Measurements from ENCODE around the gene GBGT1. TPM values are rescaled to one million over a fixed set of nuclear protein-coding genes. Genes with fewer than 3 reads are reported as not detected.

GBGT1 gene
- total RNA-seq, 1 donor, result 3.3 TPM

DNA sequence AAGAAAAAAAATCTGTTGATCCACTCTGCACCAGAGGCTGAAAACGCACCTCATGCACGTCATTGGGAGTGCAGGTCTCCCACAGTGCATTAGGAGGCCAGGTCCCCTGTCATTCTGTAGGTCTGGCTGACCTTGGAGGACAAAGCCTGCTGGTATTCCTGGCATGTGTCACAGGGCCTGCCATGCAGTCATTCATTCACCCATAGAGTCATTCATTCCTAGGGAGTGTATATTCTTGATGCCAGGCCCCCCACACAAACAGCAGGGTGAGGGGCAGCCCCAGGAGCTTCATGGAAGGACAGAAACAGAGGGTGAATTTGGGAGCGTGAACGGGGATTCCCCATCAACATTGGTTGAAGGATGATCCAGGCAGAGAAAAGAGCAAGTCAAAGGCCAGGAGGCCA lies 2.2 kb downstream of the GBGT1 start:
- Histone ChIP-seq H3K27me3 (ENCODE audit: insufficient read depth, low read length) (peaks cover 6% of the 10 kb centered on the region), H3K4me2 (ENCODE audit: insufficient read depth, low read length) (no peak overlapping the region), H3K9me3 (ENCODE audit: low read depth, low read length) (no peaks in the 10 kb centered on the region), H3K4me3 (ENCODE audit: insufficient read depth, low read length) (no peak overlapping the region), H3K27ac (ENCODE audit: low read depth, low read length) (no peak overlapping the region), H3K36me3 (ENCODE audit: insufficient read depth, low read length) (no peaks in the 10 kb centered on the region), H3K4me1 (ENCODE audit: insufficient read depth, low read length) (peaks cover 8% of the 10 kb centered on the region), H4K20me1 (ENCODE audit: insufficient read depth, low read length) (no peaks in the 10 kb centered on the region), H3K79me2 (ENCODE audit: insufficient read depth, low read length) (no peaks in the 10 kb centered on the region), H2AFZ (ENCODE audit: low read length) (no peak overlapping the region)
- peak; percentile 51 for DNase-seq (ENCODE audit: insufficient read length, low spot score, missing footprints)
- TF ChIP-seq, protein P1, sequence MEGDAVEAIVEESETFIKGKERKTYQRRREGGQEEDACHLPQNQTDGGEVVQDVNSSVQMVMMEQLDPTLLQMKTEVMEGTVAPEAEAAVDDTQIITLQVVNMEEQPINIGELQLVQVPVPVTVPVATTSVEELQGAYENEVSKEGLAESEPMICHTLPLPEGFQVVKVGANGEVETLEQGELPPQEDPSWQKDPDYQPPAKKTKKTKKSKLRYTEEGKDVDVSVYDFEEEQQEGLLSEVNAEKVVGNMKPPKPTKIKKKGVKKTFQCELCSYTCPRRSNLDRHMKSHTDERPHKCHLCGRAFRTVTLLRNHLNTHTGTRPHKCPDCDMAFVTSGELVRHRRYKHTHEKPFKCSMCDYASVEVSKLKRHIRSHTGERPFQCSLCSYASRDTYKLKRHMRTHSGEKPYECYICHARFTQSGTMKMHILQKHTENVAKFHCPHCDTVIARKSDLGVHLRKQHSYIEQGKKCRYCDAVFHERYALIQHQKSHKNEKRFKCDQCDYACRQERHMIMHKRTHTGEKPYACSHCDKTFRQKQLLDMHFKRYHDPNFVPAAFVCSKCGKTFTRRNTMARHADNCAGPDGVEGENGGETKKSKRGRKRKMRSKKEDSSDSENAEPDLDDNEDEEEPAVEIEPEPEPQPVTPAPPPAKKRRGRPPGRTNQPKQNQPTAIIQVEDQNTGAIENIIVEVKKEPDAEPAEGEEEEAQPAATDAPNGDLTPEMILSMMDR (IDR thresholded peaks at IDR 0.05; ENCODE audit: extremely low read depth, low read depth, low read length), result no peak

DNA sequence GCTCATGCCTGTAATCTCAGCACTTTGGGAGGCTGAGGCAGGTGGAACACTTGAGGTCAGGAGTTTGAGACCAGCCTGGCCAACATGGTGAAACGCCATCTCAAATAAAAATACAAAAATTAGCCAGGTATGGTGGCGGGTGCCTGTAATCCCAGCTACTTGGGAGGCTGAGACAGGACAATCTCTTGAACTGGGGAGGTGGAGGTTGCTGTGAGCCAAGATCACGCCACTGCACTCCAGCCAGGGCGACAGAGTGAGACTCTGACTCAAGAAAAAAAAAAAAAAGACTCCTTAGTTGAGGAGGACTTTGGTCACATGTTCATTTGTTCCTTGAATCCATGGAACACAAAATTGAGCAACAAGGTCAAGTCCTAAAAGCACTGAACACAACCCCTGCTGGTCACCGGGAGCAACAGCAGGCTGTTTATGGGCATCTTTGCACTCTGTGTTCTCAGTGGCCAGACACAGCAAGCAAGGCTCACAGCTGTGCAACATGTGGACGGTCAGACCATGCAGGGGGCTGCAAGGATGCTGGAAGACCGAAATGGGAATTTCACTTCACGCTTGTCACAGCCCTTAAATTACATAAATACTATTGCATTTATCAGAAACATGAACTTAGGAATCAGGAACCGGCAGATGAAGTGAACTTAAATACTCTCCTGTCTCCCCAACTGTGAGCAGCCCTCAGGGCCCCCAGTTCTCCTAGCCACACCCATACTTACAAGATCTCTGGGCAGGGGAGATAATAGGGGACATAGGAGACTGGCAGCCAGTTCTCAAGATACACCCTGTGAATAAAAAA lies 2.8 kb downstream of the GBGT1 start:
- Histone ChIP-seq H3K4me3 (ENCODE audit: insufficient read depth, low read length) (no peak overlapping the region), H3K27ac (ENCODE audit: low read depth, low read length) (no peak overlapping the region), H2AFZ (ENCODE audit: low read length) (no peak overlapping the region), H4K20me1 (ENCODE audit: insufficient read depth, low read length) (no peaks in the 10 kb centered on the region), H3K9me3 (ENCODE audit: low read depth, low read length) (no peaks in the 10 kb centered on the region), H3K27me3 (ENCODE audit: insufficient read depth, low read length) (peaks cover 6% of the 10 kb centered on the region), H3K79me2 (ENCODE audit: insufficient read depth, low read length) (no peaks in the 10 kb centered on the region), H3K4me2 (ENCODE audit: insufficient read depth, low read length) (no peak overlapping the region), H3K4me1 (ENCODE audit: insufficient read depth, low read length) (peaks cover 8% of the 10 kb centered on the region), H3K36me3 (ENCODE audit: insufficient read depth, low read length) (no peaks in the 10 kb centered on the region)
- DNase-seq (ENCODE audit: insufficient read length, low spot score, missing footprints), result peak; percentile 97
- TF ChIP-seq, protein P1 (IDR thresholded peaks at IDR 0.05; ENCODE audit: extremely low read depth, low read depth, low read length), result peak; percentile 73

DNA sequence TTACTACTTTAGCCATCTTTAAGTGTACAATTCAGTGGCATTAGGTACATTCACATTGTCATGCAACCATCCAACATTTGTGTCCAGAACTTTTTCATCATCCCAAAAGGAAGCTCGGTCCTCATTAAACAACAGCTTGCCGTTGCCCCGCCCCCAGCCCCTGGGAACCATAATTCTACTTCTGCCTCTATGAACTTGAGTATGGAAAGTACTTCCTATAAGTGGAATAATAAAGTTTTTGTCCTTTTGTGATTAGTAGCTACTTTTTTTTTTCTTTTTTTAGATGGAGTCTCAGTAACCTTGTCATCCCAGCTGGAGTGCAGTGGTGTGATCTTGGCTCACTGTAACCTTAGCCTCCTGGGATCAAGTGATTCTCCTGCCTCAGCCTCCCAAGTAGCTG lies 5.0 kb downstream of the GBGT1 start:
- no peaks in the 10 kb centered on the region for H3K79me2 ChIP-seq (ENCODE audit: insufficient read depth, low read length)
- H3K27ac ChIP-seq (ENCODE audit: low read depth, low read length), result no peak overlapping the region
- H3K27me3 ChIP-seq (ENCODE audit: insufficient read depth, low read length), result peaks cover 6% of the 10 kb centered on the region
- peaks cover 5% of the 10 kb centered on the region for H3K4me1 ChIP-seq (ENCODE audit: insufficient read depth, low read length)
- no peaks in the 10 kb centered on the region for H3K36me3 ChIP-seq (ENCODE audit: insufficient read depth, low read length)
- no peak overlapping the region for H3K4me3 ChIP-seq (ENCODE audit: insufficient read depth, low read length)
- no peak overlapping the region for H3K4me2 ChIP-seq (ENCODE audit: insufficient read depth, low read length)
- no peak for DNase-seq (ENCODE audit: insufficient read length, low spot score, missing footprints)
- no peaks in the 10 kb centered on the region for H3K9me3 ChIP-seq (ENCODE audit: low read depth, low read length)
- no peak overlapping the region for H2AFZ ChIP-seq (ENCODE audit: low read length)
- TF ChIP-seq, protein P1 (IDR thresholded peaks at IDR 0.05; ENCODE audit: extremely low read depth, low read depth, low read length), result no peak
- H4K20me1 ChIP-seq (ENCODE audit: insufficient read depth, low read length), result no peaks in the 10 kb centered on the region

DNA sequence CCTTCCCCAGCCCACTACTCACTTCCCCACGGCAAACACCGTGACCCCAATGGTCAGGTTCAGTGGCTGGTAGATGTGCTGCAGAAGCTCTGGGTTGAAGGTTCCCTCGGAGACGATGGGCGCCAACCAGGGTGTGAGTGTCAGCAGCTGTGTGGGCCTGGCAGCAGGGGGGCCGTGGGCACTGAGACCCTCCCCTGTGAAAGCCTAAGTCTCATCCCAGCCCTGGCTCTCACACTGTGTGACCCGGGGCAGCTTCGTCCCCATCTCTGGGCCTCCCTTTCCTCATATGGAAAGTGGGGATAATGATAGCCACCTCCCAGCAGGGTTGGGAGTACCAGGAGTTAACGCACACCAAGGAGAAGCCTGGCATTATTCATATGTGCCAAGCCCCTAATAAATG lies 8.6 kb downstream of the GBGT1 start:
- Histone ChIP-seq H3K27ac (ENCODE audit: low read depth, low read length) (no peak overlapping the region), H3K9me3 (ENCODE audit: low read depth, low read length) (no peaks in the 10 kb centered on the region), H3K4me1 (ENCODE audit: insufficient read depth, low read length) (no peaks in the 10 kb centered on the region), H3K36me3 (ENCODE audit: insufficient read depth, low read length) (no peaks in the 10 kb centered on the region), H3K79me2 (ENCODE audit: insufficient read depth, low read length) (no peaks in the 10 kb centered on the region), H4K20me1 (ENCODE audit: insufficient read depth, low read length) (no peaks in the 10 kb centered on the region), H3K4me2 (ENCODE audit: insufficient read depth, low read length) (no peak overlapping the region), H2AFZ (ENCODE audit: low read length) (no peak overlapping the region), H3K4me3 (ENCODE audit: insufficient read depth, low read length) (no peak overlapping the region), H3K27me3 (ENCODE audit: insufficient read depth, low read length) (no peaks in the 10 kb centered on the region)
- DNase-seq (ENCODE audit: insufficient read length, low spot score, missing footprints), result peak; percentile 76
- TF ChIP-seq, protein P1 (IDR thresholded peaks at IDR 0.05; ENCODE audit: extremely low read depth, low read depth, low read length), result no peak
